HS-27A (cell line): ENCODE results near the gene BAD.

Source experiments
- DNase-seq: peaks from one replicate; pipeline ENCODE4 v3.0.0-alpha.2; 2012; ENCODE audit warnings: low read depth, missing footprints

The BAD gene

GRCh38 chr11:64243236-64243854, 41.1 kb downstream of the BAD start:
- DNase-seq = no peak

GRCh38 chr11:64241491-64242374, 42.7 kb downstream of the BAD start:
- no peak for DNase-seq

GRCh38 chr11:64241241-64241490, 43.3 kb downstream of the BAD start:
- DNase-seq = peak; percentile 99

- DNase-seq = peak; percentile 89
Observed at GRCh38 chr11:64240435-64241240, 43.8 kb downstream of the BAD start, which contains the start of gene FKBP2. Gene FKBP2, plus strand, starts transcription at chr11:64241095. Its CDS starts 1,293 bp downstream, at chr11:64242388.

- no peak for DNase-seq
Observed at GRCh38 chr11:64239662-64240434, 44.6 kb downstream of the BAD start.

GRCh38 chr11:64238999-64239398, 45.5 kb downstream of the BAD start:
- DNase-seq = no peak

- DNase-seq = no peak
Observed at GRCh38 chr11:64238076-64238475, 46.4 kb downstream of the BAD start.

GRCh38 chr11:64237484-64237951, 46.9 kb downstream of the BAD start:
- DNase-seq = no peak

GRCh38 chr11:64235437-64236161, 48.9 kb downstream of the BAD start:
- DNase-seq = no peak

GRCh38 chr11:64234647-64235379, 49.7 kb downstream of the BAD start:
- DNase-seq = no peak

- DNase-seq = no peak
Observed at GRCh38 chr11:64233913-64234586, 50.4 kb downstream of the BAD start, which contains the start of gene VEGFB. Gene VEGFB, plus strand, starts transcription at chr11:64234584. Its CDS starts 250 bp downstream, at chr11:64234834.

- no peak for DNase-seq
Observed at GRCh38 chr11:64232967-64233315, 51.5 kb downstream of the BAD start.

- DNase-seq = no peak
Observed at GRCh38 chr11:64232182-64232966, 52.1 kb downstream of the BAD start.

- DNase-seq = no peak
Observed at GRCh38 chr11:64231546-64231945, 52.9 kb downstream of the BAD start.

GRCh38 chr11:64230985-64231365, 53.5 kb downstream of the BAD start:
- no peak for DNase-seq

- no peak for DNase-seq
Observed at GRCh38 chr11:64230171-64230984, 54.1 kb downstream of the BAD start, which contains the start of gene DNAJC4. Gene DNAJC4, plus strand, starts transcription at chr11:64230548. Its CDS starts 307 bp downstream, at chr11:64230855.

GRCh38 chr11:64229744-64230170, 54.7 kb downstream of the BAD start:
- no peak for DNase-seq
